Adrenal gland (tissue), 5 donors: ENCODE results near the gene URM1.

Source experiments
- POLR2A ChIP-seq, 2 donors: fragments of 450-650 bp; IDR thresholded peaks; one replicate each; pipeline ENCODE4 v1.6.1; 2017; ENCODE audit warnings: antibody characterized with exemption in 2 of 2, mild to moderate bottlenecking in 2 of 2, moderate library complexity in 1 of 2
- TF ChIP-seq, protein P1 (sequence below), 6 experiments: fragments of 450-650 bp in 4 of 6; fragments of 200-600 bp in 2 of 6; sonication (generic) in 1 of 6; IDR thresholded peaks; 1 replicate in 5 of 6; 2 replicates in 1 of 6; pipeline versions ENCODE4 v1.5.1 to v1.8.0; 2016 to 2021; ENCODE audit warnings: antibody characterized with exemption in 6 of 6, mild to moderate bottlenecking in 2 of 6, moderate library complexity in 1 of 6
- donor health status: DM: no; HTN: no; CAD: no.

GRCh38 chr9:128321879-128322403, 49.2 kb upstream of the URM1 start:
- TF ChIP-seq, protein P1, sequence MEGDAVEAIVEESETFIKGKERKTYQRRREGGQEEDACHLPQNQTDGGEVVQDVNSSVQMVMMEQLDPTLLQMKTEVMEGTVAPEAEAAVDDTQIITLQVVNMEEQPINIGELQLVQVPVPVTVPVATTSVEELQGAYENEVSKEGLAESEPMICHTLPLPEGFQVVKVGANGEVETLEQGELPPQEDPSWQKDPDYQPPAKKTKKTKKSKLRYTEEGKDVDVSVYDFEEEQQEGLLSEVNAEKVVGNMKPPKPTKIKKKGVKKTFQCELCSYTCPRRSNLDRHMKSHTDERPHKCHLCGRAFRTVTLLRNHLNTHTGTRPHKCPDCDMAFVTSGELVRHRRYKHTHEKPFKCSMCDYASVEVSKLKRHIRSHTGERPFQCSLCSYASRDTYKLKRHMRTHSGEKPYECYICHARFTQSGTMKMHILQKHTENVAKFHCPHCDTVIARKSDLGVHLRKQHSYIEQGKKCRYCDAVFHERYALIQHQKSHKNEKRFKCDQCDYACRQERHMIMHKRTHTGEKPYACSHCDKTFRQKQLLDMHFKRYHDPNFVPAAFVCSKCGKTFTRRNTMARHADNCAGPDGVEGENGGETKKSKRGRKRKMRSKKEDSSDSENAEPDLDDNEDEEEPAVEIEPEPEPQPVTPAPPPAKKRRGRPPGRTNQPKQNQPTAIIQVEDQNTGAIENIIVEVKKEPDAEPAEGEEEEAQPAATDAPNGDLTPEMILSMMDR (IDR thresholded peaks at IDR 0.05): no peak
- no peak for TF ChIP-seq POLR2A (IDR thresholded peaks at IDR 0.05)
